NOMO-1 treated with DMSO at 0.1 percent for 48 hours (cell line): ENCODE data around the gene PRKN.
A peak's percentile ranks its signal among the peaks of the same experiment; 100 is the strongest.

ENCODE experiments used
- DNase-seq: peaks from one replicate; lab custom pipeline; 2025; ENCODE audit not compliant: unreplicated experiment; lab: John Stamatoyannopoulos, UW

Gene PRKN

DNA sequence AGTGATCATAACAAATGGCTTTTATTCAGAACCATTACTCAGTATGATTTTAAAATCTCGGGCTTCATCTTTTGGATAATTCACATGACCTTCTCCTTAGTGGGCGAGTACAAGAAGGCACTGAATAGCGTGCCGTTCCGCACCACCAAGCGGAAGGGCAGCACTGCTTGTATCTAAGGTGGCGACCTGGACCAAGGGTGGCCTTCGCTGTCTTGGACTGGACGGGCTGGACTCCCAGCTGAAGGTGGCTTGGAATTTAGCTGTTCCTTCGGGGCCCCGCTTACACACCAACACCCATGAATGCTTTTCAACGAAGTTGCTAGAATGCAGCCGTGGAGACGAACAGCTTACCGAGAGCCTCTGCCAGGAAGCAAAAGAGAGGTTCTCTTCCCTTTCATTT, 1285.1 kb downstream of the PRKN start:
- DNase-seq: no peak

- DNase-seq: no peak
These were observed 1287.3 kb downstream of the PRKN start for GRCh38 chr6:161440299-161440698.

DNA sequence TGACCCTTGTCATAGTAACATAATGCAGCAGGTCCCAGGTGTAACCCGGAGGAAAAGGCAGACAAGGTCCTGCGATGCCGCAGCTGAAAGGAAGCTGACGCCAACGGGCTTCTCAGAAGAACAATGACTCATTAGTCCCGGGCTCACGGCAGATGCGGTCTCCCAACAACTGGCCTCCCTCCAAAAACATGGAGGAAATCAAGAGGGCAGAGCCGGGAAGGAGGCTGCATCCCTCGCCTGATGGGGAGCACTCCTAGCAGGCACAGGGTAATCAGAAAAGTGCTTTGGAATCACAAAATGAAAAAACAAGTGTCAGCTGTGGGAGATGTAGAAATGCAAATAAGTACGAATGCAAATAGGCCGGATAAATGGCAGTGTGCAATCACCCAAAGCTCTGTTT, 1288.5 kb downstream of the PRKN start:
- no peak for DNase-seq

DNA sequence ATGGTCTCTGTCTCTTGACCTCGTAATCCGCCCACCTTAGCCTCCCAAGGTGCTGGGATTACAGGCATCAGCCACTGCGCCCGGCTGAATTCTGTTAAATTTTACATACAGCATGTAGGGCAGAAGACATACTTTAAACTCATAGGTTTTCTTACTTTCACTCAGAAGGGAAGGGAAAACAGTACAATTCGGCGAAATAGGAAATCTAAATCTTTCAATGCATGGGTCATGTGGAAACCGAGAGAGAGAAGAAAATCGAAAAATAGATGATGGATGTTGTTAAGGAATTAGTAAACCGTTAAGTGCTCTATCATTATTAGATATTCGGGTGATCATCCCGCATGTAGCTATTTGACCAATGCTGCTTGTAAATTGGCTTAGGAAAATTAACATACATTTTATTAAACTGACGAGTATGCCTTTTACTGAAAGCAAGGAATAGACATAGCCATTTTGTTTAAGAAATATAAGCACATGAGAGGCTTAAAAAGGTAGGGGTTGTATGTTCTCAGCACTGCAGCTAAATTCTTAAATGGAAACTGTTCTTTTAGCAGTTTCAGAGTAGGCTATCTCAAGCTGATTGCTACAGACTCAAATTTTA, 1289.0 kb downstream of the PRKN start:
- DNase-seq: no peak

DNA sequence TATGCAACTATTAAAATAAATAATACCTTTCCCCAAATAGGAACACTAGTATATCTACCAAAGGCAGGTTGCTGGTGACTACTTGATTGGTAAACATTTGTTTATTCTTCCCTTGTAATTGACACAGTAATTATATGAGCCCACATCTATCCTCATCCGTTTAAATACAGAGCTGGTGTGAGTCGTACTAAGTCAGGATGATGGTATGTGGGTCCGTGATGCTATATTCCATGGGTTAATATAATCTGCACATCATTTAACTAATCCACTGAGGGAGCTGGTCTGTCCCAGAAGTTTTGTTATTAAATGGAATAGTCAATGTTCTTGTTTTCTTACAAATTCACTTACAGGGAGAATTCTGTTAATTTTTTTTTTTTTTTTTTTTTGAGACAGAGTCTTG, 1289.7 kb downstream of the PRKN start:
- DNase-seq: no peak

- no peak for DNase-seq
These were observed 1291.3 kb downstream of the PRKN start for GRCh38 chr6:161436106-161436876.

DNA sequence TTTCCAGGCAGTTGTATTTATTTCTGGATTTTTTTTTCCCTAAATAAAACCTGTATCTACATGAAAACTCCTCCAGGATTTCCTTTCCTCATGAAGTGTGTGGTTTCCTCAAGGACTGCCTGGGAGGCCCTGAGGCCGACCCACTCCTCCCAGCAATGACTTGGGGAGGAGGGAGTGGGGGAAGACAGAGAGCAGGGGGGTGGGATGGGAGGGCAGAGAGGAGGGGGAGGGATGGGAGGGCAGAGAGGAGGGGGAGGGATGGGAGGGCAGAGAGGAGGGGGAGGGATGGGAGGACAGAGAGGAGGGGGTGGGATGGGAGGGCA, 1291.9 kb downstream of the PRKN start:
- DNase-seq: no peak

- no peak for DNase-seq
These were observed 1292.4 kb downstream of the PRKN start for GRCh38 chr6:161434921-161435747.

- DNase-seq: no peak
These were observed 1293.2 kb downstream of the PRKN start for GRCh38 chr6:161434350-161434749.

DNA sequence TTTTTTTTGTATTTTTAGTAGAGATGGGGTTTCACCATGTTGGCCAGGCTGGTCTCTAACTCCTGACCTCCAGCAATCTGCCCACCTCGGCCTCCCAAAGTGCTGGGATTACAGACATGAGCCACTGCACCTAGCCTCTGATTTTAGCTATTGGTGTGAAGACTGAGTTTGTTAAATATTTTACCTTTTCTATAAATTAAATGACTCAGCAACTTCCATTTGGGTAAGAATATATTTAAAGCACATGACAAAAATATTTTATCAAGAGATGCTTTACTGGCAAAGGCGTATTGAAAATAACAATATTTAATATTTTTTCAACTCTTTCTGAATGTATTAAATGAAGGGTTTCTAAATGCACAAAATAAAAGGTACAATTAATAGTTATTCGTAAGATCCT, 1295.0 kb downstream of the PRKN start:
- no peak for DNase-seq

GRCh38 chr6:161429921-161430490, 1297.6 kb downstream of the PRKN start:
- DNase-seq: no peak

DNA sequence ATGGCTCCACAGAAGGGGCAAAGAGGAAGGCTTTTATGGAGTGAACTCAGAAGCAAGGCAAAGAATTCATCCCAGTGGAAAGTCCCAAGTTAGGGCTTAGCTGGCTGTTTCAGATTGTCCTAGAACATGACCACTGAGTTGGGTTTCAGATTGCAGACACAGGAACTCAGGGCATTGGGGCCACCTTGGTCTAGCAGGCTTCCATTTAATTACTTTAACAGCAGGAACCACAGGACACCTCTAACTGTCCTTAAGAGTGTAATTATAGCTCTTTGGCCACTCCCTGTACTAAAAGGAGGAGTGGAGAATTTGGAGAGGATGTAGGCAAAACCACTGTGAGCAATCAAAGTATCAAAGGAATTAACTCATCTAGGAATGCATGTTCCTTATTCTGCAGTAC, 1303.1 kb downstream of the PRKN start:
- DNase-seq: peak; percentile 2

DNA sequence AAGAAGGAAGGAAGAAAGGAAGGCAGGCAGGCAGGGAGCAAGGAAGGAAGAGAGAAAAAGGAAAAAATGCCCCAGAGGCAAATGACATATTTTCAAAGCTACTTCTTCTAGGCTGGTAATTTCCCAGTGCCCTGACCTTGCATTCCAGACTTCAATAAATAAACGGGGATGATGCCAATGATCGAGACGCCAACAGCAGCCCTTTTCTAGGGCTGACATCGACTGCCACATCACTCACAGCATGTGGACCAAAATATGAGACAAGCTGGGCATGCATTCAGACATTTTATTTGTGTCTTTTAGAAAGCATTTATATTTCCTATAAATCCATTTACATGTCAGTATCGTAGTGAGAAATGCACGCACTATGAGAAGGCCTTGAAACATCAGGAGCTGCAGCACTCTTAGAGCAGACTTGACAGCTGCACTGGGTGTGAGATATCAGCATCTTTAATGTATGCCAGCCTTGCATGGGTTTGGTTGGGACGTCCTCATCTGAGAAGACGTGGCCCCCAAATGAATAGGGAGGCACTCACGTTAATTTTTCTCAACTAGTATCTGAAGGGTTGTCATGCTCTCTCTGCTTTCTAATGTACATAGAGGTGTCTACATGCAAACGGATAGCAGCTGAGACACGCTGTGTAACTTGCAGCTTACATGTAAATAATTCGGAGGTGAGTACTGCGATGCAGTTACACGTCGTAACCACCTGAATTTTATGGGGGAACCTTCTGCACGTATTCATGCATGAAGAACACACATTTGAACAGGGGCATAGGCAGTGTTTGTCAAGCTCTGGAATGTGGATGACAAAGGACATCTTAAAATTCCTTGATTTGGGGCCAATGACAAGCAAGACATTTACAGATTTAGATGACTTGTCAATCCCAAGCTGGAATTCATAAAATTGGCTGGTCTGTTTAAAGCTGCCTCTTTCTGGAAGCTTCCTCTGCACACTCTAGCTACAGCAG, 1304.6 kb downstream of the PRKN start:
- no peak for DNase-seq

DNA sequence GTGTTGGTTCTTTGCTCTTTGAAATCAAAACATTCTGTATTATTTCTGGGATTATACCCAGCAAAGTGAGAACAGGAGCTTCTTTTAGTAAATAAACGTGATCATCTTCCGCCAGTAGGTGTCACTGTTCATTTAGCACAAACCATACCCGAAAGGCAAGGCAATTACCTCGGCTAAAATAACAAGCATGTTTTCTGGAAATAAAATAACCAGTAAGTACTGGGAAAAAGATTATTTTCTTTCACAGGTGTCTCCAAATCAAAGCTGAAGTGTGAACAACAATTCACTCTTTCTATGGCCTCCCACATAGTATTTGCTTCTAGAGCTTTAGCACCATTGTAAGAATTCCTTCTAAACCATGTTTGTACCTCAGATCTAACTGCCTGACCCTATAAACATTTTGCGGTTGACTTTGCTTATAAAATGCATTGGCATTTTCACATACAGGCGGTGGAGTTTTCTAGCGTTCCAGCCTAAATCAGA, 1309.1 kb downstream of the PRKN start:
- DNase-seq: peak; percentile 46

GRCh38 chr6:161417717-161418462, 1309.7 kb downstream of the PRKN start:
- no peak for DNase-seq

GRCh38 chr6:161415302-161415855, 1312.2 kb downstream of the PRKN start:
- DNase-seq: no peak

DNA sequence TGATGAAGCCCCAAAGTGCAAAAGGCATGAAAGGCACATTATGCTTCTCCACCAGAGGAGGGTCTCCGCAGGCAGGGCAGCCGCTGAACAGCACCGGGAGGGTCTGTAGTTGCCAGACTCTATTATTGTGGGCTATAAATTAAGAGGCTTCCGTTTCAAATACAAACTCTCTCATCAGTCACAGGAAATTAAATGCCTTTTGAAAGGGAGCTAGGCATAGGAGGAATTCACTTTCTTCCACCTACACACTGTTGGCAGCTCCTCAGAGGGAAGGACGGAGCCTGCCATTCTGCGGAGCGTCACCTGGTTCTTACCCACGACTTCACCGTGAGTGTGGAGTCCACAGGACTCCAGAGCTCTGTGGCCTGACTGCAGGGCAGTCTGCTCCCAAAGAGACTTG, 1312.9 kb downstream of the PRKN start:
- DNase-seq: no peak

- no peak for DNase-seq
These were observed 1313.4 kb downstream of the PRKN start for GRCh38 chr6:161414180-161414579.

GRCh38 chr6:161413355-161413771, 1314.2 kb downstream of the PRKN start:
- no peak for DNase-seq
